Umbilical cord (tissue), 2 donors: ENCODE results near the gene LY6G5C. TPM values are rescaled to one million over a fixed set of nuclear protein-coding genes. Genes with fewer than 3 reads are reported as not detected.

Source experiments
- DNase-seq: peaks from one replicate; pipeline ENCODE4 v3.0.0-alpha.2; 2015; ENCODE audit warnings: low spot score
- total RNA-seq: library from RNA; depleted of rRNA; stranded (reverse); fragments of >200 nt; gene quantifications from one replicate; pipeline ENCODE4 v1.2.3, GENCODE V29; 2014; ENCODE audit warnings: low replicate concordance; ENCODE audit not compliant: insufficient read depth

LY6G5C gene
- total RNA-seq, 1 donor from 2014 or later = 0.48 TPM

DNA sequence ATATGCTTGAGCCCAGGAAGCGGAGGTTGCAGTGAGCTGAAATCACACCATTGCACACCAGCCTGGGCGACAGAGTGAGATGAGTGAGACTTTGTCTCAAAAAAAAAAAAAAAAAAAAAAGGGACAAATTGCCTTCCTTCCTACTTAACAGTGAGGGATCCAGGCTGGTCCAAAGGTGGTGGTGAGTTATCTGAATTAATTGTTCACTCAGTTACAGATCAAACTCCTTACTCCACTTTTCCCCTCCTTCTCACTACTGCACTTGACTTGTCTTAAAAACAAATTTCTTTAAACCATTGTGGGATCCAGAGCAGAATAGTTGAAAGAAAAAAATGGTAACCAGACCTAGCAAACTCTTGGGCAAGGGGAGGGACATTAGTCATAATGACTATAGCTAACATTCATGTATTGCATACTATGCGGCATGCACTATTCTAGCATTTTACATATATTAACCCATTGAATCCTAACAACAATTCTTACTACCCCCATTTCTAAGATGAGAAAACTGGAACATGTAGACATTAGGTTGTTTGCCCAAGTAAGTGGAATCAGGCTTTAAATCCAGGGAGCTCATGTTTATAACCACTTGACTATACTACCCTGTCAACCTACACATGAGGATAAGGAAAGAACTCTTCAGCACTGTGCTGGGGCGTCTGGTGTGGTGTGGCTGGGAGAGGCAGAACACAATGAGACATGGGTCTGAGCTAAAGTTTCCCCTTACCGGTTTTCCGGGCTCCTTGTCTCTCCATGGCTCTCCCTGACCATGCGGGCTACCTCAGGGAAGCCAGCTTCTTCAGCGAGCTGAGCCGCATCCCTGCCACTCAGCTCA is 17.5 kb downstream of the LY6G5C start:
- DNase-seq = no peak

DNA sequence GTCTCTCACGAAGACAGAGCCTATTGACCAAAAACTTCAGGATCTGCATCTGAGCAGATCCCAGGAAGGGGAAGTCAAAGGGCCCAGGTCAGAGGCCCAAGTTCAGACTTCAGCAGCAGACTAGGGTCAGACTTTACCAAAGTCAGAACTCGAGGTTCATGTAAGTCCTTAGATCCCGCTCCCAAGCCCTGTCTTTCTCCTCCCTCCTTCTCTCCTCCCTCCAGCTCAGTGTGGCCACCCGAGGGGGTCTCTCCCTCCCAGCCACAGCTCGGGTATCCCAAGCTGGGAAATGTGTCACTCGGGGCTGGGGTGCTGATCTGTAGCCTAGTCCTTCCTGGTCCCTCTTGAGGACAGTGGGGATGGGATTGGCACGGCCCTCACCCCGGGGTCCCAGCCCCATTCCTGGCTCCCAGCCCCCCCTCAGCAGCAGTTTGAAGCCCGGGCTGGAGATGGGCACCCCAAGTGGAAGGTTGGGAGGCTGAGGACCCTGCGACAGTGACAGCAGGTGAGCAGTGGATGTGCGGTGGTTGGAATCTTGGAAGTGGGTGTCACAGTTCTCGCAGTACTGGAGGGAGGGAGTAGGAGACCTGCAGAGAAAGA is 18.6 kb downstream of the LY6G5C start:
- DNase-seq = no peak

DNA sequence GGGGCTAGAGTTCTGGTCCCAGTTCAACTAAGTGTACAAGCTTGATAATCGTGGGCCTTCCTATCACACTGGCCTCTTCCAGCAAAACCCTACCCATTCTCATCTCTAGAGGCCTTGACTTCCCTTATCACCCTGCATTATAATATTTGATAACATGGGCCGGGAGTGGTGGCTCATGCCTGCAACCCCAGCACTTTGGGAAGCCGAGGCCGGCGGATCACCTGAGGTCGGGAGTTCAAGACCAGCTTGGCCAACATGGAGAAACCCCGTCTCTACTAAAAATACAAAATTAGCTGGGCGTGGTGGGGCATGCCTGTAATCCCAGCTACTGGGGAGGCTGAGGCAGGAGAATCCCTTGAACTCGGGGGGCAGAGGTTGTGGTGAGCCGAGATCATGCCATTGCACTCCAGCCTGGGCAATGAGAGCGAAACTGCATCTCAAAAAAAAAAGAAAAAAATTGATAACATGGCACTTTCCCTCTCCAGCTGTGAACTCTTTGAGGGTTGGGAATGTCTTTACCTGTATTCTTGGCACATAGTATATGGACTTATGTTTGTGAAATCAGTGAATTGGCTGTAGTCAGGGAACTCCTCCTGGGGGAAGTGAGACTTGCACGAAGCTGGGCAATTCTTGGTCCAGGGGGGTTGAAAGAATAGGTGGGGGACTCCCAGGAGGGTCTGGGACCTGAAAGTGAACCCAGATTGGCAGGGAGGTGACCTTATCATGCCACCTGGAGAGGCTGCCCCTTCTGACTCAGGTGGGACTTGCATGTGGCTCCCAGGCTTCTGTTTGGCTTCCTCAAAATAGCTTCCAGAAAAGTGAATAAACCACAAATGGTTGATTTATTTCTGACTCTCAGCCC is 19.4 kb downstream of the LY6G5C start:
- DNase-seq = no peak

DNA sequence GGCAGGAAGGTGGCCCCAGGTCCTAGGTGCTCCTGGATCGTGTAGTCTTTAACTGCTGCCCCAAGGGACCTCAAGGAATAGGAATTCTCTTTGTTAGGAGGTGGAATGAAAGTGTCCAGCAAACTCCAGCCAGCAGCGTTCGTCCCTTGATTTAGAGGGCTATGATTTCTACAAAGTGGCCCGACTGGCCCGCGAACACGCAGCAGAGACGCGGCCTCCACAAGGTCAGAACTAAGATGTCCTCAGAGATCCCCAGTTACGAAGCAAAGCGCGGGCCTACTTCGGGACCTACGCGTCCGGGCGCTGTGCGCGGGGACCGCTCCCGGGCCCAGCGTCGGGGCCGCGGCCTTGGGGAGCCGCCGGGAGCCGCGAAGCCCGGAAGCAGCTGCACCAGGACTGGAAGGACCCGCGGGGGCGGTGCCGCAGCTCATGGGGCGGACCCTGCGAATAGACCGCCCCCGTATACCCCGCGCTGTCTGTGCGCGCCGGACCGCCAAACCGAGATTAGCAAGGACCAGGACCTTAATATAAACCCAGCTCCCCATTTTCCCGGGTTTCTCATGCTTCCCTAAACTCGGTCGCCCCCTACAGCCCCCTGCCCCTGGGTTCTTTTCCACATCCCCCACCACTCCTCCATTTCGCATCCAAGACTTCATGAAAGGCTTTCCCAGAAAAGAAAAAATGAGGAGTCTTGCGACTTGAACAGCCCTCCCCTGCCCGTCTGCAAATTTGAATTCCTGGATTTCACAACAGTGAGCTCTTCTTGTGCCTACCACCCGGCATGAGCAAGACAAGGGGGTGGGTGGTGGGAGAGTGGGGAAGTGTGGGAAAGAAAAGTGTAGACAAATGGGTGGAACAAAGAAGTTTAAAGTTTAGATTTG is 20.2 kb downstream of the LY6G5C start, which contains the start of gene C6orf47:
C6orf47 (minus strand) TSS at position 398 of the 881 bp plus-strand sequence. CDS start 831 bp downstream, outside the sequence.
- peak; percentile 91 for DNase-seq

DNA sequence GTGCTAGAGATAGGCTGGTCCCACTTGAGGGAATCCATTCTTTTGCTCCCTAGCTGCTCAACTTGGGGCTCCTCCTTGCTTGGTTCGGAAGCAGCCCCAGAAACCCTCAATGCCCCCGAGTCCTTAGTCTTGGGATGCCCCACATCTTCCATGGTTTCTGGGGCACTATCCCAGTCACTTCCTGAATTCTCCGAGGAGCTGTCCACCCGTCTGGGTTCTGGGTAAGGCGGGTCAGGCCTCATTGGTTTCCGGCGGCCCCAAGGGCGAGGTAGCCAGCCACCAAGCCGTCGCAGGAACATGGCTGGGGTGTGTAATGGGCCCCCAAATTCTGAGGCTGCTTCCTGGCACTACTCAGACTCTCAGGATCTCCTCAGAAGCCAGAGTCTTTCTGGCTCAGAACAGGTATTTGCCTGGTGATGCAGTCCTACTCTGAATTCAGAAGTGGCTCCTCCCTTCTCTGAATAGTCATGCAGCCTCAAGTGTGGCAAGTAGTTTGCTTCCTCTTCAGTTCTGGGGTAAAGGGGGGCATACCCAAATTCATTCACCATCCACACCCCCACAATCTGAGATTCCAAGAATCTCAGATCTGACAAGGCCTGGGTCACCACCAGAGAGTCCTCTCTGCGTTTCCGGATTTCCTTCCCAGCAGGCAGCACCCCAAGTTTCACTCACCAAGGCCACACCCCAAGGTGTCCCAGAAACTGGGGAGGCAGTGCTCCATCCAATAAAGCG is 21.1 kb downstream of the LY6G5C start:
- DNase-seq = peak; percentile 35

DNA sequence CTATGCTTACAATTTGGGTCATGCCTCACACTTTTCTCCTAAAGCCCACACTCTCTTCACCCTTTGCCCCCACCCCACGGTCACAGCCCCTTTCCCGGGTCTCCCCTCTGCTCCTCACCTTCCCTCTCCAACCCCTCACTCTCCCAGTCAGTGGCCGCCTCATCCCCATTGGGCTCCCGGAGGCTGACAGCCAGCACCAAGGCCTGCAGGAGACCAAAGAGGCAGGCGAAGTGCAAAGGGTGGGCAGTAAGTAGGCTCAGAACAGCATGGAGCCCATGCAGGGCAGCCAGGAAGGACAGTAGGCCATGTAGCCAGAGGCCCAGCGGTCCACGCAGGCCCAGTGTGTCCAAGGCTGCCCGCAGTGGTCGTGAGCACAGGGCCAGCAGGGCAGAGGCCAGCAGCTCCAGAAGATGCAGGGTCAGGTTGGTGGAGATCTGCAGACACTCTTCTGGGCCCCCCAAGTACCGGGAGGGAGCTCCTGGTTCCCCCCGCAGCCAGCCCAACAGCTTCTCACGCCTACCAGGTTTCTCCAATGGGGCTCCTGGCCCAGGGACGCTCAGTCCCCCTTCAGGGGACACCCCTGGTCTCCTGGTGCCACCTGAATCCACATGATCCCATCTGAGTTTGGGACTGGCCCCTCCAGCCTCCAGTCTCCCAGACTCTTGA is 21.8 kb downstream of the LY6G5C start:
- no peak for DNase-seq

DNA sequence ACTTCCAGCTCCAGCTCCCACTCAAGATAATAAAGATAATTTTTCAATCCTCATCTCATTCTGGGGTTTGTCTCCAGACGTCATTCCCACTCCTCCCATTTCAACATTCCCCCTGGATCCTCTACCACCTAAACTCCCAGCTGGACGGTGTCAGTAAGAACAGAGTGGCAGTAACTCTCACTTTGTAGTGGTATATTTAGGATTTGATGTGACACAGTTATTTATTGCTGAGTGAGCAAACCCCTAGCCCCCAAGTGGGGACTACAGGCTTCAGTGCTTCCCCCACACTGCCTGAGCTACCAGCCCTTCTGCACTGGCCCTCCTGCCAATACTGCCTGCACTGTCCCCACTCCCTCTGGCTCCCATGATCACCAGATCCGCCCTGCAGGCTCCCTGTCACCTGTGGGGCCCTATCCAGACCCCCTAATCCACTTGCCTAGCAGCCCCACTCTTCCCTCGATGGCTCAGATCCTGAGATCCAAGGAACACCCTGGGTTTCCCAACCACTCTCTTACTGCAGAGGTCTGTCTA is 22.6 kb downstream of the LY6G5C start:
- DNase-seq = no peak

DNA sequence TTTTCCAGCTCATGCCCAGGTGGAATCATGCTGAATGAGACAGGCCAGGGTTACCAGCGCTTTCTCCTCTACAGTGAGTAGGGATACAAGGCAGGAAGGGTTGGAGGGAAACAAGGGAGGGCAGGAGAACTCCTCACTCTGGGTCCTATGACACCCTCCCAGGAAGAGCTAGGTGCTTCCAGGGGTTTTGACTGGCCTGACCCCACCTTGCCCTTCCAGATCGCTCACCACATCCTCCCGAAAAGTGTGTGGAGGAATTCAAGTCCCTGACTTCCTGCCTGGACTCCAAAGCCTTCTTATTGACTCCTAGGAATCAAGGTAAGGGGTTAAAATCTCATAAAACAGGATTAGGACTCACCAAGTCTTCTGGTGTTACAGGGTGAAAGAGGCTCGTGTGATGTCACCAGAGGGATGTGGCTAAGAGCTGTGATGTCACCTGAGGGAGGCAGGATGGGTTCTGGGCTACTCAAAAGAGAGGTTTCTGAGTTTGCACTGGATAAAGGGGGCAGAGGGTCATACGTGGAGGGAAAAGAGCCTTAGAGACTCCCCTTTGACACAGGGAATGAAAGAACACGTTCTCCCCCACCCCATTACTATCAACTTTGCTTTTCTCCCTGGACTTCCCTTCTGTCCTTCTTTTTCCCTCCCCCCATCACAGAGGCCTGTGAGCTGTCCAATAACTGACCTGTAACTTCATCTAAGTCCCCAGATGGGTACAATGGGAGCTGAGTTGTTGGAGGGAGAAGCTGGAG is 23.3 kb downstream of the LY6G5C start:
- no peak for DNase-seq

DNA sequence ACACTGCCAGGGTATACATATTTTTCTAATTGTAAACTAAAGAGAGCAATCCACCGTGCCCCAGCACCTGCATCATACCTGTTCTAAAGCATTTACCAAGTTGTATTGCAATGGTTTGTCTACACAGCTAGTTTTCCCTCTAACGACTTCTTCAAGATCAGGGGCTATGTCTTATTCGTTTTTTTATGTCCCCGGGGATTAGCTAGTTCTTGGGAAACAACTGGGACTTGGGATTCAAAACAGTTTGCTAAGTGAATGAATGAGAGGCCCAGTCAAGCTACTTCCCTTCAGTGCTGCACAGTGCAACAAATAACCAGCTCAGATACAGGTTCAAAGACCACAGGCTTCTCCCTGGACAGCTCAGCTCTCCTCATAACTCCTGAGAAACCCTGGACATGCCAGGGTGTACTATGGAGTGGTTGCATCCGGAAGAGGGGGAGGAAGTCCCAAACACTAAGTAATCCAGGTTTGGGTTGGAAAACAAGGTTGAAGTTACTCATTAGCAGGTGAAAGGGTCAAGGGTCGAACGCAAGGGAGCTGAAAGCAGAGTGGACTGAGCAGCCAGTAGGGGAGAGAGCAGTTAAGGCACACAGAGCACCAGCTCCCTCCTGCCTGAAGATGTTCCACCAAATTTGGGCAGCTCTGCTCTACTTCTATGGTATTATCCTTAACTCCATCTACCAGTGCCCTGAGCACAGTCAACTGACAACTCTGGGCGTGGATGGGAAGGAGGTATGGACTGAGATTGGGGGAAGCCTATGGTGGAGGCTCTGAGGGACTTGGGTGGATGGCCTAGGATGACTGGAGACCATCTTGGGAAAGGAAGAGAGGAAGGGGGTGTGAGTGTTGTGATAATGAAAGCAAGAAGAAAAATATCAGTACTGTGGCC is 25.3 kb downstream of the LY6G5C start, which contains the start of gene APOM:
APOM (plus strand) TSS at position 546 of the 889 bp plus-strand sequence; CDS start at position 619, 73 bp downstream.
- DNase-seq = no peak

DNA sequence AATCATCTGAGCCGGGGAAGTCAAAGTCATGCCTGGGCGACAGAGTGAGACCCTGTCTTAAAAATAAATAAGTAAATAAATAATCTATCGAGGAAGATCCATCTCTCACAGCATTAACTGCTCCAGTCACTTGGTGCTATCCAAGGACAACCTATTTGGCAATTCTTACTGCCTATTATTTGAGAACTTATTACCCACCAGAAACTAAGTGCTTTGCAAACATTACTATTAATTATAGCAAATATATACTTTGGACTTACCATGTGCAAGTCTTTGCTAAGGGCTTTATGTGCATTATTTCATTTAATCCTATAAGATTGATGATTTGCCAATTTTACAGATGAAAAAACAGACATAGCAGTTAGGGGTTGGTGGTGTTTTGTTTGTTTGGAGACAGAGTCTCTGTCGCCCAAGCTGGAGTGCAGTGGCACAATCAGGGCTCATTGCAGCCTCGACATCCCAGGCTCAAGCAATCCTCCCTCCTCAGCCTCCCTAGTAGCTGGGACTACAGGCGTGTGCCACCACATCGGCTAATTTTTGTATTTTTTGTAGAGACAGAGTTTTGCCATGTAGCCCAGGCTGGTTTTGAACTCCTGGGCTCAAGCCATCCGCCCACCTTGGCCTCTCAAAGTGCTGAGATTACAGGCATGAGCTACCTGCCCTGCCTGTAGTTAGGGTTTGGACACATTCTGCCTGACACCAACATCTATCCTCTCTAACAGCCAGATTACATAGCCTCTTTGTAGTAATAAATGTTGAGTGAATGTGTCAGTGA is 26.1 kb downstream of the LY6G5C start:
- DNase-seq = no peak

DNA sequence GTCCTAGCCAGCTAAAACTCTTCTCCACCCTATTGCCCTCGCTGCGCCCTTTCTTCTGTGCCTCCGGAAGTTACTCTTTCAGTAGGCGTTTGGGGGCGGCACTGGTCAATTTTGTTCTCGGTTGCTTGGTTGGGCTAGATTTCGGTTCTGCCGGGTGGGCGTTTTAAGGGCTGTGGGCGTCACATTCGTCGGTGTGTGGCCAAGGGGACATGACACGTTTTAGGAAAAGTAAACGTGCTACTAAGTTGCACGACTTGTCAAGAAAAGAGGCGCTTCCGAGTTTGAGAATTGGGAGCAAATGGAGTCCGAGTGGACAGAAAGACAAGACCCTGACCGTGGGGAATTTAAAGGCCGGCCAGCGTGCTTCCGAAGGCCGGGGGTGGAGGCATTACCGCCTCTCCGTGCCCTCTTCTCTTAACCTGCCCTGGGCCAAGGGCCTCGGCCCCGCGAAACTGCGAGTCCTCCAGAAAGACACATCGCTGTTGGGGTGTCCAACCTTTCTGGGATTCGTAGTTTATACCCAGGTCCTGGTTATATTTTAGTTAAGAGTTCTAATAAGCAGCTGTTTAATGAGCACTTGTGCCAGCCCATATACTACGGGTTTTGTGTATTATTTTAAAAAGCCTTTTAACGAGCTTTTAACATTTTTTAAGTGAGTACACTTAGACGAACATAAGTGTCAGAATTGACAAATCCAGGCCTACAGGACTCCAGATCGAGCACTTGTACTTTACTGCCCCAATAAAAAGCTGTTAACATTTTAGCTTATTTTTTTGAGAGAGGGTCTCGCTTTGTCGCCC is 27.7 kb downstream of the LY6G5C start:
- DNase-seq = no peak

DNA sequence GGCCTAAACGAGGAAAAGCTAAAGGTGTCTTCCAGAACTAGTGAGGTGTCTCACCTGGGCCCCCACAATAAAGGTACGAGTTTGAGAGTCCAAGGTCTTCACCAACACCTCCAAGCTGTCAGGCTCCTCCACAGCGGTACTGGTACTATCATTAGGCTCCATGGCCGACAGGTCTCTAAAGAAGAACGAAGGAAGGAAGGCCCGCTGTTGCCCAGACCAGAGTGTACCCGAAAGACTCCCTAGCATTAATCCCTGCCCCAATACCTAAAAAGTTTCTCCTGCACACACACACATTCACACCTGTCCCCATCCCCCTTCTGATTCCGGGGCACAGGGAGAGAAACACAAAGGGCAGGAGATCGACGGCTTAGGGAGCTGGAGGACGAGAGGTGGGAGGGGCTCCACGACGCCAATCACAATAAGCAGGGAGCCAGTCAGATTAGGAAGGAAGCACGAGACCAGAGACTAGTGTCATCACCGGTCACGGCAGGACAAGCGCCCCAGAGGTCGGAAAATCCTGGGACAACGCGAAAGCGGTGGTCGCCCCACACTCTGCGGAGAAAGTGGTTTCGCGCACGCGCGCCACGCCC is 29.2 kb downstream of the LY6G5C start:
- DNase-seq = peak; percentile 73

DNA sequence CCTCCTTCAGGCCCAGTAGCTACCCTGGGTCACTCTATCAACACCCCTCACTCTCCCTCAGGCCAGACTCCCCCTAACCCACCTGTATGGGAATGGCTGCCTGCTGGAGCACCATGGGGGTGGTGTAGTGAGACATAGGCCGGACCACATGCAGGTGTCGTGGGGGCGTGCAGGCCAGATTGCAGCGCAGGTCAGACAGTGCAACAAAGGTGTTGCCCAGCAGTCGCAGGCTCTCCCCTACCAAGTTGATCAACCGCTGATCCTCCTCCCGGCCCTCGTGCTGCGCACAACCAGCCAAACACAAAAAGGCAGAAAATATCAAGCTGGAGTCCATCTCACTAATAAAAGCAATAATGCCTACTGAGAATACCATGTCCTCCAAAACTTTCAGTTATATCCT is 35.5 kb downstream of the LY6G5C start:
- no peak for DNase-seq

DNA sequence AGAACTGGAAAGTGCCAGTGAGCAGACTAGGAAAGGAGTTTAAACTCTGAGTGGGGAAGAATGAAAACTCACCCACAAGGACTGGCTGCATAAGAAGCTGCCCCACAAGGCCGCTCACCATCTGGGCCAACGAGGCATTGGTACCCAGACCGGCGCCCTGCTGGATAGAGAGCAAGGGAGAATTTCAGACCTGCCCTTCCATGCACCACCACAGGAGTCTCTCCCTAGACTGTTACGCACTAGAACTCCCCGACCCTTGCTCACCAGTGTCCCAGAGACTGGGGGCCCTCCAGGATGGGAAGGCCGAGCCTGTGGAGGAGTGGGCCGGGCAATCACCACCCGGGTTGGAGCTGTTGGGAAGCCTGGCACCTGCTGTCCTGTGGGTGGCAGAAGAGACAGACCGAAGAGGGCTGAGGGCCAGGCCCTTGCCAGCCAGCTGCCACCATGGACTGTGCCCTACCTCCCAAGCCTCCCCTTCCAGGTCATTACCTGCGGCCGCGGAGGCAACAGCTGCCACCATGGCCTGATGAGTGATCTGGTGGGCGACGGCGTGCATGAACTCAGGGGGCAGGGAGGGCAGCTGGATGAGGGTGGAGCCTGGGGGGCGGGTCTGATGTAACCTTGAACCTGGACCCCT is 36.9 kb downstream of the LY6G5C start:
- no peak for DNase-seq
